Thoracic aorta (tissue), 2 donors: ENCODE data around the gene SMIM45.

Experiments used
- ATAC-seq: fragments of 150-250 bp; one replicate; pipeline ENCODE4 v1.8.0; 2017; ENCODE audit warnings: low read depth; ENCODE audit not compliant: insufficient number of reproducible peaks, low FRiP score
- DNase-seq: peaks from one replicate; pipeline ENCODE4 v3.0.0-alpha.2; 2020; ENCODE audit warnings: low spot score
- H3K27ac ChIP-seq, 2 donors: fragments of 200-600 bp; sonication (generic); 1 replicate in 1 of 2; 2 replicates in 1 of 2; pipeline ENCODE4 v1.5.1; 2016; ENCODE audit warnings: mild to moderate bottlenecking in 2 of 2, moderate library complexity in 2 of 2
- H3K27me3 ChIP-seq: fragments of 200-600 bp; sonication (generic); replicated peaks from 2 replicates; pipeline ENCODE4 v1.6.0; 2016; ENCODE audit warnings: mild to moderate bottlenecking; ENCODE audit not compliant: insufficient read depth
- H3K36me3 ChIP-seq: fragments of 200-600 bp; sonication (generic); one replicate; pipeline ENCODE4 v1.5.1; 2016
- H3K4me1 ChIP-seq, 2 donors: fragments of 200-600 bp; sonication (generic); 1 replicate in 1 of 2; 2 replicates in 1 of 2; pipeline versions ENCODE4 v1.5.1 to v1.6.0; 2016; ENCODE audit warnings: low read depth in 2 of 2, mild to moderate bottlenecking in 1 of 2; ENCODE audit not compliant: control insufficient read depth in 1 of 2
- H3K4me3 ChIP-seq: fragments of 200-600 bp; sonication (generic); 2 replicates; pipeline ENCODE4 v1.5.1; 2016; ENCODE audit warnings: mild to moderate bottlenecking
- H3K9me3 ChIP-seq: fragments of 200-600 bp; sonication (generic); 2 replicates; pipeline ENCODE4 v1.5.1; 2016
- CTCF ChIP-seq: fragments of 200-600 bp; sonication (generic); IDR thresholded peaks from one replicate; pipeline ENCODE4 v1.5.1; 2019; ENCODE audit warnings: antibody characterized with exemption

SMIM45 gene

GRCh38 chr22:41910050-41911000 lies 41.6 kb upstream of the SMIM45 start:
- no peak for TF ChIP-seq CTCF
- ATAC-seq = no peak
- Histone ChIP-seq H3K27ac (no peak overlapping the region), H3K4me1 (peaks cover 18 to 27% of the 10 kb centered on the region in 2 donors), H3K27me3 (peaks cover 17% of the 10 kb centered on the region), H3K9me3 (no peaks in the 10 kb centered on the region), H3K4me3 (peak overlapping the region; percentile 63), H3K36me3 (peaks cover 8% of the 10 kb centered on the region)
- DNase-seq = no peak

DNA sequence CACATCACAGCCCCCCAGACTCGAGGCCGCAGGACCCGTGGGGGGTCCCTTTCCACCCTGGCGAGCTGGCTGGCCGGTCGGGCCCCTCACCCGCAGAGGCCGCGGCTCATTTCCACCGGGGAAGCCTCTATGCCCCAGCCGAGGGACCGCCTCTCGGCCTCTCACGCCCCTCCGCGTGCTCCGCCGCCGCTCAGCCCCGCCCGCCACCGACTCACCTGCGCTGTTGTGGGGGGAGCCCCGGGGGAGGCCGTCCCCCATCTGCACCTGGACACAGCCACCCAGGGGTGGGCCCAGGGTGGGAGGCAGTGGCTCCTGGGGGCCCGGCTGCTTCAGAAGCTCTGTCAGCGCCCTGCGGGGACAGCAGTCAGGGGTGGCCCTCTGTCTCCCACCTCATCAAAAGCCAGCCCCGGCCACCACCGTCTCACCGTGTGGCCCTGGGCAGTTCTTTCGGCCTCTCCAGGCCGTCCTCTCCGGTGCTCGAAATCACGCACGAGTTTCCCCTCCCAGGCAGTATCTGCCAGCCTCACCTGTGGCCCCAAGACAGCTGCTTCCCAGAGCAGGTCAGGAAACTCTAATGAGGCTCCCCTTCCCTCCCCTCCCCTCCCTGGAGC lies 40.8 kb upstream of the SMIM45 start:
- Histone ChIP-seq H3K4me1 (peaks cover 18 to 29% of the 10 kb centered on the region in 2 donors), H3K9me3 (no peaks in the 10 kb centered on the region), H3K27ac (peak overlapping the region in 1 of 2 donors; percentile 11), H3K27me3 (peaks cover 25% of the 10 kb centered on the region), H3K36me3 (peaks cover 3% of the 10 kb centered on the region), H3K4me3 (peak overlapping the region; percentile 63)
- DNase-seq (no peak), ATAC-seq (no peak)
- no peak for TF ChIP-seq CTCF

GRCh38 chr22:41912338-41913039 lies 39.5 kb upstream of the SMIM45 start:
- TF ChIP-seq CTCF = no peak
- no peak for ATAC-seq
- H3K27me3 ChIP-seq = peaks cover 27% of the 10 kb centered on the region

GRCh38 chr22:41913040-41913719 lies 38.8 kb upstream of the SMIM45 start:
- H3K4me3 ChIP-seq = no peak overlapping the region
- no peak for TF ChIP-seq CTCF
- H3K4me1 ChIP-seq = peaks cover 18 to 33% of the 10 kb centered on the region in 2 donors
- H3K9me3 ChIP-seq = no peaks in the 10 kb centered on the region
- no peak overlapping the region for H3K27ac ChIP-seq
- ATAC-seq = no peak
- no peaks in the 10 kb centered on the region for H3K36me3 ChIP-seq
- DNase-seq = no peak
- H3K27me3 ChIP-seq = peaks cover 27% of the 10 kb centered on the region

More at GRCh38 chr22:41912338-41913039, 39.5 kb upstream of the SMIM45 start:
- Histone ChIP-seq H3K9me3 (no peaks in the 10 kb centered on the region), H3K27ac (peak overlapping the region in 1 of 2 donors; percentile 11), H3K4me1 (peaks cover 18 to 29% of the 10 kb centered on the region in 2 donors), H3K36me3 (peaks cover under 1% of the 10 kb centered on the region), H3K4me3 (no peak overlapping the region)
- no peak for DNase-seq
